ENCODE measurements around the gene PROZ.
"Not testable (repeated sequence)": the region's sequence is repeated elsewhere in the genome, so short reads cannot be mapped to it uniquely, and the experiment has no call there.

Gene PROZ, protein sequence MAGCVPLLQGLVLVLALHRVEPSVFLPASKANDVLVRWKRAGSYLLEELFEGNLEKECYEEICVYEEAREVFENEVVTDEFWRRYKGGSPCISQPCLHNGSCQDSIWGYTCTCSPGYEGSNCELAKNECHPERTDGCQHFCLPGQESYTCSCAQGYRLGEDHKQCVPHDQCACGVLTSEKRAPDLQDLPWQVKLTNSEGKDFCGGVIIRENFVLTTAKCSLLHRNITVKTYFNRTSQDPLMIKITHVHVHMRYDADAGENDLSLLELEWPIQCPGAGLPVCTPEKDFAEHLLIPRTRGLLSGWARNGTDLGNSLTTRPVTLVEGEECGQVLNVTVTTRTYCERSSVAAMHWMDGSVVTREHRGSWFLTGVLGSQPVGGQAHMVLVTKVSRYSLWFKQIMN

DNA sequence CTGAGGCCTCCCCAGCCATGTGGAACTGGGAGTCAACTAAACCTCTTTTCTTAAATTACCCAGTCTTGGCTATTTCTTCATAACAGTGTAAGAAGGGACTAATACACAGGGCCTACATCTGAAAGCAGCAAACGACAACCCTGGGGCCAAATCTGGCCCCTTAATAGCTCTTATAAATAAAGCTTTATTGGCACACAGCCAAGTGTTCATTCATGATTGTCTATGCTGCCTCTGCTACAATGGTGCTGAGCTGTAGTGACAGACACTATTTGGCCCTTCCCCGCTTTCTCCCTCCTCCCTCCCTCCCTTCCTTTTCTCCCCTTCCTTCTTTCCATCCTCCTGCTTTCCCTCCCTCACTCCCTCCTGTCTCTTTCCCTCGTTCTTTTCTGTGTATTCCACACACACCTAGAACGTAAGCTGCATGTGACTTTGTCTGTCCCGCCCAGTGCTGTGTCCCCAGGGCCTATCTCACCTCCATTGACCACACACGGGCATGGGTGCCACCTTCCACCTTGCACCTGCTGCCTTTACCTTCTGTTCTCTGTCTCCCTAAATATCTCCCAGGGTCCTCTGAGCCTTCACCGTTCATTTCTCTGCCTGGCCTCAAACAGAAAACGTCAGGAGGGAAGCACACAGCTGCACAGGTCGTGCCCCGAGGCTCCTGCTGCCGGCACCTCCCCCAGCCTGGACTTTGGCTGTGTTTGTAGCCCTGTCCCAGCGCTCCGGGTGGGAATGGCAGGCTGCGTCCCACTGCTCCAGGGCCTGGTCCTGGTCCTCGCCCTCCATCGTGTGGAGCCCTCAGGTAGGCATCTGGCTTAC lies at the start of gene PROZ:
Gene PROZ (plus strand): TSS at position 720 of the 819 bp plus-strand sequence. CDS start 13 bp downstream, at position 733.
- DNase-seq, result no peak

DNA sequence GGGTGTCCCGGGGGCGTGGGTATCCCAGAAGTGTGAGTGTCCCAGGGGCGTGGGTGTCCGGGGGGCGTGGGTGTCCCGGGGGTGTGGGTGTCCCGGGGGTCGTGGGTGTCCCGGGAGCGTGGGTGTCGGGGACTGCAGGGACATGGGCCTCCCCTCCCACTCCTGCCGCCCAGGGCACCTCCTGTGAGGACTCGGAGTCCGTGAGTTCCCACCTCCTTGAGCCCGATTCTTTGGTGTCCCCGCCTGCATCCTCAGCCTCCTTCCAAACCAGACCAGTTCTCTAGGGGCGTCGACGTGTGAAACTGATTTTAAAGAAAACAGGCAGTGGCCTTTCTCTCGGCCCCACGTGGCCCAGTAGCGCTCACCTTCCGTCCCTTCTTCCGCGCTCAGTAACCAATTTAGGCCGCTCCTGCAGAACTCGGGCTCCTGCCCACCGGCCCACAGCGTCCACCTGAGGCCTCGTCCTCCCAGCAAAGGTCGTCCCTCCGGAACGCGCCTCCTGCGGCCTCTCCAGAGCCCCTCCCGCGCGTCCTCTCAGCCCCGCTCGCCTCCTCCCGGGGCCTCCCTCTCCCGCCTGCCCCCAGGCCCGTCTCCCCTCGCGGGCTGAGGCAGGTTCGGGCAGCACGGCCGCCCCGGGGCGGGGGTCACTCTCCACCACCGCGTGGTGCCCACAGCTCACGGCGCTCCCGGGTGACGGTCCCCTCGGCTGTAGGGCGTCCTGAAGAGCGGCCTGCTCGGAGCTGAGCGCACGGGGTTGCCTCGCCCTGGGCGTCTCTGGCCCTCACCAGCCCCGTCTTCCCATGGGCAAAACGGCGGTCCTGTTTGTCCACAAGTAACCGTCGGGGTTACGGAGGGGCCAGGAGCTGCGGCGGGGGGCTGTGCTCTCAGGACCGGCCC lies 49.0 kb upstream of the PROZ start:
- DNase-seq, result no peak

DNA sequence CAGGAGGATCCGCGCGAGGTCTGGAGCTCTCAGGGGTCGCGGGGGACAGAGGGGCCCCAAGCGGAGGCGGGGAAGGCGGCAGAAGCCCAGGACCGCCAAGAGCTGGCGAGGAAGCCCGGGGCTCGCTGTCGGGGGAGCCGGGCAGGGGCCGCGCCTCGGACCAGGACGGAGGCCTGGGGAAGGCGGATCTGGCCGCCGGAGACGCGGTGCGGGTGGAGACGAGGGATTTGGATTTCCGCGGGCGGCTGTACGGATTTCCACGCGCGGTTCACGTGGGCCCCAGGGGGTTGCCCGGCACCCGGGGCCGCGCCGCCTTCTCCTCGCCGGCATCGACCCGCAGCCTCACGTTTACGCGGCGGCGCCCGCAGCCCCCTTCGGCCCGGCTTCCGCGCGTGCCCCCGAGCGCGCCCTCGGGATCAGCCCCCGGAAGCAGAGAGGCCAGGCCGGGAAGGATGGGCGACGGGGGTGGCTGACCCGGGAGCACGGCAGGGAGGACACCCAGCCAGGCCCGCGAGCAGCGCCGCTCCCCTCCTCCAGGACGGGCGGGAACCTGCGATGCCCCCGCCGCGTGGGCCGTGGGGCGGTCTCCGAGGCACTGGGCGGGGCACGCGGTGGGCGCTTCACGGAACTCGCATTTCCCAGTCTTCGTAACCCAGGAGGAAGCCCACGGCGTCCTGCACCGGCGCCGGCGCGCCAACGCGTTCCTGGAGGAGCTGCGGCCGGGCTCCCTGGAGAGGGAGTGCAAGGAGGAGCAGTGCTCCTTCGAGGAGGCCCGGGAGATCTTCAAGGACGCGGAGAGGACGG lies 48.2 kb upstream of the PROZ start:
- peak; percentile 24 for DNase-seq

DNA sequence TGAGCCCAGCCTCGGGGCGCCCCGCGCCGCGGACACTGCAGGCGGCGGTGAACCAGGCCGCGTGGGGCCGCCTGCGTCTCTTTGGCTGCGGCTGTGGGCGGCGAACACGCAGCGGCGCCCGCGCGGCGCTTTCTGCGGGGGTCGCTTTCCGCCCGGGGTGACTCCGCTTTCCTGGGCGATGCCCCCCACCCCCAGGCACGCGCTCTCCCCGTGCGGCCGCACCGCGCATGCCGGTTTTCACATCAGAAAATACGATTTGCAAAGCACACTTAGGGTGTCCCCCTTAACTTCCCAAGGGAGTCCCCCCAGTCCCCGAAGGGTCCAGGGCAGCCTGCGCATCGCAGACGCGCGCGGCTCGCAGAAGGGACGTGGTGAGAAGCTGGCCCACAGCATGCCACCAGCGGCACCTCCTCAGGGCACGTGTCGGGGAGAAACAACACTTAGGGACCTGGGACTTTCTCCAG lies 47.6 kb upstream of the PROZ start:
- no peak for DNase-seq

DNA sequence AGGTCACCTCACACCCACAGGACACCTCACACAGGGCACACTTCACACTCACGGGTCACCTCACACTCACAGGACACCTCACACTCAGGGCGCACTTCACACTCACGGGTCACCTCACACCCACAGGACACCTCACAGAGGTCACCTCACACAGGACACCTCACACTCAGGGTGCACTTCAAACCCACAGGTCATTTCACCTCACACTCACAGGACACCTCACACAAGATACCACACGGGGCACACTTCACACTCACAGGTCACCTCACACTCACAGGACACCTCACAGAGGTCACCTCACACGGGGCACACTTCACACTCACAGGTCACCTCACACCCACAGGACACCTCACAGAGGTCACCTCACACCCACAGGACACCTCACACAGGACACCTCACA lies 46.6 kb upstream of the PROZ start:
- not testable (repeated sequence) for DNase-seq

DNA sequence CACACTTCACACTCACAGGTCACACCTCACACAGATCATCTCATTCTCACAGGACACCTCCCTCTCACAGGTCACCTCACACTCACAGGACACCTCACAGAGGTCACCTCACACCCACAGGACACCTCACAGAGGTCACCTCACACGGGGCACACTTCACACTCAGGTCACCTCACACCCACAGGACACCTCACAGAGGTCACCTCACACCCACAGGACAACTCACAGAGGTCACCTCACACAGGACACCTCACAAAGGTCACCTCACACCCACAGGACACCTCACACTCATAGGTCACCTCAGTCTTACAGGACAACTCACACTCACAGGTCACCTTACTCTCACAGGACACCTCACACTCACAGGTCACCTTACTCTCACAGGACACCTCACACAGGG lies 46.0 kb upstream of the PROZ start:
- DNase-seq, result not testable (repeated sequence)

DNA sequence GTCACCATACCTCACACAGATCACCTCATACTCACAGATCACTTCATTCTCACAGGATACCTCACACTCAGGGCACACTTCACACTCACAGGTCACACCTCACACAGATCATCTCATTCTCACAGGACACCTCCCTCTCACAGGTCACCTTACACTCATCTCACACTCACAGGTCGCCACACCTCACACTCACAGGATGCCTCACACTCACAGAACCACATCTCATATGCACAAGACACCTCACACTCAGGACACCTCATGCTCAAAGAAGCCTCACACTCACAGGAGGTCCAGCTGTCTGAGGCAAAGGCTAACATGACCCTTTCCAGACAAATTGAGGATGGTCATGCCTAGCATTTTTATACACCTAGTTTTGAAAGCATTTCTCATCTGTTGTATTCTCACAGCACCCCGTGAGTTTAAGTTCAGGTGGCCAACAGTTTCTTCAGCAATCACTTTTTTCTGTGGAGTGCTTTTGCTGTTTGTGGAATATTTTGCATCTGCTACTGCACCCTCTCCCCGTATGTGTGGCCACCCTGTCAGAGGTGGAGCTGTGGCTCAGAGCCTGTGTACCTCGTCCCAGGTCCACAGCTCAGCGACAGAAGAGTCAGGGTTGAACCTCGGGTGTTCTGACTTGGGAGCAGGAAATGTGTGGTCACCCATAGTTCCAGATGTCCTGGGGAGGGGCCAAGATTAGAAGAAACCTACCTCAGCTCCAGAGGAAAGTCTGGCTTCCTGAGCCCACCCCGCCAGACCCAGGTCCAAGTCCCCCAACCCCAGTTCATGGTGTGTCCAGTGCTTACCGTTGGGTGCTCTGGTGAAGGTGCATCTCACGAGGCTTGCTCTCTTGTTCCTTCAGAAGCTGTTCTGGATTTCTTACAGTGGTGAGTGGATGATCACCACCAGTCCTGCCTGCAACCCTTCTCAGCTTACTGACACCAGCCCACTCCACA lies 45.3 kb upstream of the PROZ start:
- DNase-seq, result no peak

DNA sequence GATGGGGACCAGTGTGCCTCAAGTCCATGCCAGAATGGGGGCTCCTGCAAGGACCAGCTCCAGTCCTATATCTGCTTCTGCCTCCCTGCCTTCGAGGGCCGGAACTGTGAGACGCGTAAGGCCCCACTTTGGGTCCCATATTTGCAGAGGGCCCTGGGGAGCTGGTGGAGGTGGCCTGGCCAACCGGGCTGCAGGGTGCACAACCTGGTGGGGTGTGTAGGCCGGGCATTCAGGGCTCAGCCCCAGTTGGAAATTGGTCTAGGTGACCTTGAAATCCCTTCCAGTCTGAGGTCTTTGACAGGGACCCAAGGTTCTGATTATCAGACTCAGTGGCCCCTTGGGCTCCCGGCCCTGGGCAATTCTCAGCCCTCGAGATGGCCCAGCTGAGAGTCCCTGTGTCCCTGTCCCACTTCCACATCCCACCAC lies 44.6 kb upstream of the PROZ start:
- no peak for DNase-seq

DNA sequence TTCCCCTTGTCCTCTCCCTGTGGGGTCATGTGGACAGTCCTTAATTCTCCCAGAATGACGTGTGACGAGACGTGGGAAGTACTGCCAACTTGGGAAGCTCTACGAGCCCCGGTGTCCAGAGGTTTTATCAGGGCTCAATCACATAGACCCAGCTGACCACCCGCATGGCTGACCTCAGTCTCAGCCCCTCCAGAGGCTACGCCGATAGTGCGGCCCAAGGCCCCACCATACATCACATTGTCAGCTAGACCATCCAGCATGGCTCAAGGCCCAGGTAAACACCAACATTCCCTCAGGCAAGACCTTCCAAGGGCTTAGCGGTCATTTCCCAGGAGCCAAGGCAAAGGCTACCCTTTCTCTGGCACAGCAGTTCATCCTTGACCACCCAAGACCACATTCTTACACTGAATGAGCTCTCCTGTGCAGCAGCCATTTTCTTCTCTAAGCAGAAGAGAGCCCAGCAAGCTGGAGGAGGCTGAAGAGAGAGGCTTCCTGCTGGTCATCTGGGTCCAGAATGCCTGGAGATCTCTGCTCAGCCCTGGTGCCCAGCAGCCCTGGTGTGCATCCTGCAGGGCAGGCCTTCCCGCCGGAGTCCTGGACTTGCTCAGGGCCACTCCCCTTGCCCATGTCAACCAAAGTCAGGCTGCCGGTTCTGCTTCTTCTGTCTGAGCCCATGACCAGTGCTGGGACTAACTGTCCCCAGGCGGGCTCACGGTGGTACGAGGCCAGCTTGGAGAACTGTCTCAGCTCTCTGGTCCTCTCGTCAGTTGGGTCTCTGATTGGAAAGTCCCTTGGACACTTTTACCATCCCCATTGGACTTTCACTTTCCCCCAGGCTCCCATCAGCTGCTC lies 43.7 kb upstream of the PROZ start:
- DNase-seq, result no peak

DNA sequence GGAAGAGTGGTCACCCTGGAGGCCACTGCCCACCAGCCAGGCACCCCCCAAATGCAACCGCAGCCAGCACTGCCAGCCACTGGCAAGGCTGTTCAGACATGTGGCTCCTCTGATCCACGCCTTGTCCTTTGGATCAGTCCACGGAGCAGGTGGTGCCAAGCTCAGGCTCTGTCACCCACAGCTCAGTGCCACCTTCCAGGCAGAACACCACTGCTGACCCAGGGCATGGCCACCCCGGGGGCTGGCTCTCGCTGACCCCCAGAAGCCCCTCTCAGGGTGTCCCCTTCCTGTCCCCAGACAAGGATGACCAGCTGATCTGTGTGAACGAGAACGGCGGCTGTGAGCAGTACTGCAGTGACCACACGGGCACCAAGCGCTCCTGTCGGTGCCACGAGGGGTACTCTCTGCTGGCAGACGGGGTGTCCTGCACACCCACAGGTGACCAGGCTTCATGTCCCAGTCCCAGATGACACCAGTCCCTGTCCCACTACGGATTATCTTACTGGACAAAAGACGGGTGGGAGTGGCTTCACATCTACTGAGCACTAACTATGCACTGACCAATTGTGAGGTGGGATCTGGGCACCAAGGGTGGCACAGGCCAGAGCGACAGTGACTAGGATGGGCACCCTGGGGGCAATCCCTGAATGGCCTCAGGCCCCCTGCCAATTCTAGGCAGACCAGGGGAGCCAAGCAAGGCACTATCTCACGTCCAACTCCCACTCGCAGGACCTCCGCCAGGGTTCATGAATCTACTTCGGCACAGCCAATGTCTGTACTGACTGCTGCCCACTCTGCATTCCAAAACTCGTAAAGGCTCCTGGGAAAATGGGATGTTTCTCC lies 42.9 kb upstream of the PROZ start:
- DNase-seq, result no peak

DNA sequence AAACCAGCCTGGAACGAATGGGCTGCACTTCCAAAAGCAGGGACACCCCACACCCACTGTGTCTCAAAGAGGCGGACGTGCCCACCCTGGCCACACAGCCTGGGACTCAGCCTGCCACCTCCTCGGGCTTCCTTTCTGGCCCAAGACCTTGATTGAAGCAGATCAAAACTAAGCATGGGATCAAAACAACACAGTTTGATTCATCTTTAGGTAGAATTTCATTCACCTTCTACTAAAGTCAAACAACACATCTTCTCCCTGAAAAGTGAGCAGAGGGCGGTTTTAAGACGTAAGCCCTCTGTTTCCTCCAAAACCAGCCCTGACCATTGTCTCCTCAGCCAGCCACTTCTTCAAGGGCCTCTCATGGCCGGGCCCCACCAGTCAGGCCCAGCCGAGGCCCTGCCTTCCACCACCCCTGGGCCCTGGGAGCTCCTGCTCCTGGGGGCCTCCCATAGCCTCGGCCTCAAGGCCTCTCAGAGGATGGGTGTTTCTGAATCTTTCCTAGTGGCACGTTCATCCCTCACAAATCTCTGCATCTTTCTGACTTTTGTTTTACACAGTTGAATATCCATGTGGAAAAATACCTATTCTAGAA lies 42.1 kb upstream of the PROZ start:
- DNase-seq, result no peak

DNA sequence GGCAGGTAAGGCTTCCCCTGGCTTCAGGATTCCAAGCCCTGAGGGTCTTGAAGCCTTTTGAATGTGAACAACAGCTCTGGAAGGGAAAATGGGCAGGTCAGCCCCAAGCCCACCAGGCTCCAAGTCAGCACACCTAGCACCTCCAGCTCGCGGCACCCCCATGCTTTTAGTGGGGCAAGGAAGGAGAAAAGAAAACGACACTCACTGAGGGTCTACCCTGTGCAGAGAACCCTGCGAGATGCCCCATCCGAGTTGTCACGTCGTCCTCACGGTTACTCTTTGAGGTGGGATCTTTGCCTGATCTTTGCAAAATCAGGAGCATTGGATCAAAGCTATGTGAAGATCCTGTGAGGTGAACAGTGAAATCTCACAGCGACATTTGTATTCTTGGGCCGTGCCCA lies 41.6 kb upstream of the PROZ start:
- DNase-seq, result no peak

DNA sequence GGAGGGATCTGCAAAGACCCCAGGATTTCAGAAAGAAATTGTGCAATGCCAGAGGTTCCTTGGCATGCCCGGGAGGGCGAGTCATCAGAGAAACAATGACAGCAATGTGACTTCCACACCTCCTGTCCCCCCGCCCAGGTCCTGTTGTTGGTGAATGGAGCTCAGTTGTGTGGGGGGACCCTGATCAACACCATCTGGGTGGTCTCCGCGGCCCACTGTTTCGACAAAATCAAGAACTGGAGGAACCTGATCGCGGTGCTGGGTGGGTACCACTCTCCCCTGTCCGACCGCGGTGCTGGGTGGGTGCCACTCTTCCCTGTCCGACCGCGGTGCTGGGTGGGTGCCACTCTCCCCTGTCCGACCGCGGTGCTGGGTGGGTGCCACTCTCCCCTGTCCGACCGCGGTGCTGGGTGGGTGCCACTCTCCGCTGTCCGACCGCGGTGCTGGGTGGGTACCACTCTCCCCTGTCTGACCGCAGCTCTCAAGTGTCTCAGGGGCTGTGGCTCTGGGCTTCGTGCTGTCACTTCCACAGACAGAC lies 41.0 kb upstream of the PROZ start:
- DNase-seq, result no peak

DNA sequence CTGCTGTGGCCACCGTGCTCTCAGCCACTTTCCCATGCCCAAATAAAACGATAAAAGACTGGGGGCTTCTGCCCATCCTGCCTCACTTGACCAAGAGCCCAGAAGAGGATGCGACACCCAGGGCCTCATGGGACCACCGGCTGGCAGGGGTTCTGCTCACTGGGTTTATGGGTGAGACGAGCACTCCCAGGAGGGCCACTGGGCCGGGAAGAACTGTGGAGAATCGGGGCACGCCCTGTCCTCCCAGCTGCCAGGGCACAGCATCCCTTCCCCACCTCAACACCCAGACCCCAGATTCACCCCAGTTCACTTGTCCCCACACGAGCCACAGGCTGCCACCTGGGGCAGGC lies 40.6 kb upstream of the PROZ start:
- DNase-seq, result no peak

DNA sequence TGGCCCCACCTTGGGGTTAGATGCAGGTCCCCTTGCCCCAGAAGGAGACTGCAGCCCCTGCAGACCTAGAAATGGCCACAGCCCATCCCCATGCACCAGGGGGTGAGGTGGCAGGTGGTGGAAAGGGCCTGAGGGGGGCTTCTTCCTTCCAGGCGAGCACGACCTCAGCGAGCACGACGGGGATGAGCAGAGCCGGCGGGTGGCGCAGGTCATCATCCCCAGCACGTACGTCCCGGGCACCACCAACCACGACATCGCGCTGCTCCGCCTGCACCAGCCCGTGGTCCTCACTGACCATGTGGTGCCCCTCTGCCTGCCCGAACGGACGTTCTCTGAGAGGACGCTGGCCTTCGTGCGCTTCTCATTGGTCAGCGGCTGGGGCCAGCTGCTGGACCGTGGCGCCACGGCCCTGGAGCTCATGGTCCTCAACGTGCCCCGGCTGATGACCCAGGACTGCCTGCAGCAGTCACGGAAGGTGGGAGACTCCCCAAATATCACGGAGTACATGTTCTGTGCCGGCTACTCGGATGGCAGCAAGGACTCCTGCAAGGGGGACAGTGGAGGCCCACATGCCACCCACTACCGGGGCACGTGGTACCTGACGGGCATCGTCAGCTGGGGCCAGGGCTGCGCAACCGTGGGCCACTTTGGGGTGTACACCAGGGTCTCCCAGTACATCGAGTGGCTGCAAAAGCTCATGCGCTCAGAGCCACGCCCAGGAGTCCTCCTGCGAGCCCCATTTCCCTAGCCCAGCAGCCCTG lies 40.0 kb upstream of the PROZ start:
- no peak for DNase-seq

DNA sequence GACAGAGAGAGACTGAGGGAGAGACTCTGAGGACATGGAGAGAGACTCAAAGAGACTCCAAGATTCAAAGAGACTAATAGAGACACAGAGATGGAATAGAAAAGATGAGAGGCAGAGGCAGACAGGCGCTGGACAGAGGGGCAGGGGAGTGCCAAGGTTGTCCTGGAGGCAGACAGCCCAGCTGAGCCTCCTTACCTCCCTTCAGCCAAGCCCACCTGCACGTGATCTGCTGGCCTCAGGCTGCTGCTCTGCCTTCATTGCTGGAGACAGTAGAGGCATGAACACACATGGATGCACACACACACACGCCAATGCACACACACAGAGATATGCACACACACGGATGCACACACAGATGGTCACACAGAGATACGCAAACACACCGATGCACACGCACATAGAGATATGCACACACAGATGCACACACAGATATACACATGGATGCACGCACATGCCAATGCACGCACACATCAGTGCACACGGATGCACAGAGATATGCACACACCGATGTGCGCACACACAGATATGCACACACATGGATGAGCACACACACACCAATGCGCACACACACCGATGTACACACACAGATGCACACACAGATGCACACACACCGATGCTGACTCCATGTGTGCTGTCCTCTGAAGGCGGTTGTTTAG lies 39.2 kb upstream of the PROZ start:
- no peak for DNase-seq

DNA sequence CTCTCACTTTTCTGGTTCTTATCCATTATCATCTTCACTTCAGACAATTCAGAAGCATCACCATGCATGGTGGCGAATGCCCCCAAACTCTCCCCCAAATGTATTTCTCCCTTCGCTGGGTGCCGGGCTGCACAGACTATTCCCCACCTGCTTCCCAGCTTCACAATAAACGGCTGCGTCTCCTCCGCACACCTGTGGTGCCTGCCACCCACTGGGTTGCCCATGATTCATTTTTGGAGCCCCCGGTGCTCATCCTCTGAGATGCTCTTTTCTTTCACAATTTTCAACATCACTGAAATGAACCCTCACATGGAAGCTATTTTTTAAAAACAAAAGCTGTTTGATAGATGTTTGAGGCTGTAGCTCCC lies 38.6 kb upstream of the PROZ start:
- no peak for DNase-seq

All from CD4-positive, alpha-beta T cell treated with Interleukin-21 for 1 hour (primary cell).